GM12878 (cell line): ENCODE measurements around the gene LATS2.

Source experiments
- CREB1 ChIP-seq: IDR thresholded peaks from 2 replicates; pipeline ENCODE4 v1.6.1; 2012; ENCODE audit warnings: low read depth, mild to moderate bottlenecking, inconsistent platforms
- CTCF ChIP-seq, 3 experiments: IDR thresholded peaks in 2 of 3; conservative IDR thresholded peaks in 1 of 3; 2 replicates each; pipeline ENCODE4 v1.5.1; 2011; ENCODE audit warnings: low read depth in 3 of 3, low read length in 3 of 3, mild to moderate bottlenecking in 3 of 3, control low read depth in 2 of 3, moderate library complexity in 2 of 3, inconsistent platforms in 1 of 3, mixed read lengths in 1 of 3; ENCODE audit not compliant: control insufficient read depth in 2 of 3, insufficient read depth in 1 of 3; ENCODE audit errors: extremely low read depth in 1 of 3
- EP300 ChIP-seq, 2 experiments: fragments of 150-350 bp in 1 of 2; IDR thresholded peaks; 2 replicates each; pipeline ENCODE4 v1.6.1; 2011 to 2012; ENCODE audit warnings: low read depth in 2 of 2, low read length in 2 of 2, borderline replicate concordance in 1 of 2, improper control_type of control experiment in 1 of 2, inconsistent platforms in 1 of 2; ENCODE audit not compliant: control insufficient read depth in 1 of 2
- GABPA ChIP-seq: IDR thresholded peaks from 2 replicates; pipeline ENCODE4 v1.6.1; 2014; ENCODE audit warnings: antibody characterized with exemption, low read depth, mild to moderate bottlenecking, inconsistent platforms
- JUND ChIP-seq: IDR thresholded peaks from 2 replicates; pipeline ENCODE4 v1.6.1; 2012; ENCODE audit warnings: low read depth, mild to moderate bottlenecking, low read length, improper control_type of control experiment, moderate library complexity
- RELA ChIP-seq: fragments of 450-650 bp; IDR thresholded peaks from 2 replicates; pipeline ENCODE4 v1.8.0; 2014; ENCODE audit warnings: borderline replicate concordance; ENCODE audit not compliant: partially characterized antibody
- SRF ChIP-seq, 2 experiments: IDR thresholded peaks; 2 replicates each; pipeline ENCODE4 v1.6.1; 2011; ENCODE audit warnings: low read depth in 2 of 2, low read length in 2 of 2, mild to moderate bottlenecking in 1 of 2, moderate library complexity in 1 of 2

- TF ChIP-seq EP300 (IDR thresholded peaks at IDR 0.05; ENCODE audit: borderline replicate concordance in 1 of 2, control insufficient read depth in 1 of 2, low read depth in 2 of 2, low read length in 2 of 2) (no peak), CTCF (IDR thresholded peaks at IDR 0.05 in 2 of 3, conservative IDR thresholded peaks at IDR 0.05 in 1 of 3; ENCODE audit: control insufficient read depth in 2 of 3, extremely low read depth in 1 of 3, insufficient read depth in 1 of 3, low read depth in 3 of 3, low read length in 3 of 3) (no peak), GABPA (no peak), SRF (IDR thresholded peaks at IDR 0.05; ENCODE audit: low read depth in 2 of 2, low read length in 2 of 2) (no peak), JUND (no peak), RELA (no peak), CREB1 (no peak)
Observed at GRCh38 chr13:21031594-21032275, 29.7 kb downstream of the LATS2 start.
